ENCODE measurements around the gene MYLK4.

DNA sequence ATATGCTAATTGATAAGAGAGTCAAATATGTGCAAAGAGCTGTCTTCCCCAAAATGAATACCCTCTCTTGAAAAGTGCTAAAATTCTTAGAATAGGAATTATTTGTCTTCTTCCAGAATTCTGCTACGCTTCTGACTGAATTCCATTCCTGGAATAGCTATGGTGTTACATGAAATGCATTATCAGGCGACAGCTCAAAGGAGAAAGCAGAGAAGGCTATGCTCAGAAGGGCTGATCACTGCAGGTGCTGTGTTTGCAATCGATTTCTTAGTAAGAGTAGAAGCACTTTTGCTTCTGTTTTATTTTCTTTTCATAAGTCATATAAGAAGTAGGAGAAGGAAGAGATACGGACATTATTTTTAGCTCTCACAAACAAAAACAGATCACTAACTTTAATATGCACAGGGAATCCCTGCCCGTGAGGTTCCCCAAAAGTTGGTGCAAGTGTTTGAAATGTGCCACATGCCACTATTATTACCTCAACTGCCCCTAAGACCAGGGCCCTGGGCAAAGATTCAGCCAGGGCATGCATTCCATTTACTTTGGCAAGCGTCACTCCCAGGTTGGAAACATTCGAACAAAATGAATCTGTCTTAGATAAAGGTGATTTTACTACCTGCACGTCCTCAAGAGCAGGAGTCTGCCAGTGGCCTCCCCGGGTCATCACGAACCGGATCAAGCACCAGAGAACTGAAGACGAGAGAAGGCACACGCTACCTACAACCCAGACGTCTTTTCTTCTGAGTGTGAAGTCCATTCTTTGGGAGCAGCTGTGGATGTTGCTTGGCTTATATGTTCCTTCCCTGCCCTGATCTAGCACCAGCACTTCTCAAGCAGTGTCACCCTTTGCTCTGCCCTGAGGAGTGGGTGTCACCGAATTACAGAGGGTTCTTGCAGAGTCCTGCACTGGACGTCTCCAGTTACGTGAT, 7.2 kb downstream of the MYLK4 start:
- no peak for TF ChIP-seq EZH2phosphoT487 (IDR thresholded peaks at IDR 0.05; ENCODE audit: insufficient read depth, low read depth)
- no peak for TF ChIP-seq EZH2 (IDR thresholded peaks at IDR 0.05; ENCODE audit: insufficient read depth, poor library complexity, severe bottlenecking)

Data from GM23248 (cell line).